ENCODE measurements around the gene NT5DC2.

DNA sequence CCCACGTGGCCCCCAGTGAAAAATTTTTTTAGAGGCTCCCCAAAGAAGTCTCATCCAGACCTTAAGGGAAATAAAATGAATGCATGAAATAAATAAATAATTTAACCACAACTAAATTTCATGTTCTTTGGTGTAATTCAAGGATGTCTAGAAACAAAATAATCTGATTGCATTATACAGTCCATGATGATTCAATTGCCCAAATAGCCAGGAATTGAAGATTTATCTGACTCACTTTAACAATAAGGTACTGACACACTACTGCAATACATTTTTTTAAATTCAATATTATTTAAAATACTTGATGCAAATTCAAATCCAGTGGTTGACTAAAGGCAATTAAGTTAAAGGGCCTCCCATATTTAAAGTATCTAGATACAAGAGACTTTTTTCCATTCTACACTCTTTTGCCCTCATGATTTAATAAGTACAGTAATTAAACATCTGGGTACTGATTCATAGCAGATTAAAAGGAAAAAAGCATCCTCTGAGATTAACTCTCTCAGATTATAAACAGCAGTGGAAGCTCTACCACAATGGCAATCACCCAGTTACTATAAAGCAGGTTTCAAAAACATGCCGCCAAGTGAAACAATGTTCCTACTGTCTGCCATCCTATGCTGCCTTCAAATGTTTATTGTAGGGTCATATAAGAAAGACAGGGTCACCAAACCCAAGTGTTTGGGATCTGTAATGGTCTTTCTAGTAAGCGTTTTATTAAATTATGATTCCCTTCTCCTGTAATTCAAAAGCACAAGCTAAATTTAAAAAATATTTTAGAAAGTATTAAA lies 12.6 kb upstream of the NT5DC2 start:
- TF ChIP-seq POLR2AphosphoS5 (IDR thresholded peaks at IDR 0.05) (no peak), EP300 (IDR thresholded peaks at IDR 0.05) (no peak)
- TF ChIP-seq, protein P1, sequence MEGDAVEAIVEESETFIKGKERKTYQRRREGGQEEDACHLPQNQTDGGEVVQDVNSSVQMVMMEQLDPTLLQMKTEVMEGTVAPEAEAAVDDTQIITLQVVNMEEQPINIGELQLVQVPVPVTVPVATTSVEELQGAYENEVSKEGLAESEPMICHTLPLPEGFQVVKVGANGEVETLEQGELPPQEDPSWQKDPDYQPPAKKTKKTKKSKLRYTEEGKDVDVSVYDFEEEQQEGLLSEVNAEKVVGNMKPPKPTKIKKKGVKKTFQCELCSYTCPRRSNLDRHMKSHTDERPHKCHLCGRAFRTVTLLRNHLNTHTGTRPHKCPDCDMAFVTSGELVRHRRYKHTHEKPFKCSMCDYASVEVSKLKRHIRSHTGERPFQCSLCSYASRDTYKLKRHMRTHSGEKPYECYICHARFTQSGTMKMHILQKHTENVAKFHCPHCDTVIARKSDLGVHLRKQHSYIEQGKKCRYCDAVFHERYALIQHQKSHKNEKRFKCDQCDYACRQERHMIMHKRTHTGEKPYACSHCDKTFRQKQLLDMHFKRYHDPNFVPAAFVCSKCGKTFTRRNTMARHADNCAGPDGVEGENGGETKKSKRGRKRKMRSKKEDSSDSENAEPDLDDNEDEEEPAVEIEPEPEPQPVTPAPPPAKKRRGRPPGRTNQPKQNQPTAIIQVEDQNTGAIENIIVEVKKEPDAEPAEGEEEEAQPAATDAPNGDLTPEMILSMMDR (IDR thresholded peaks at IDR 0.05) = no peak

Data from suprapubic skin (tissue), 4 donors.